GM18520 (cell line): ENCODE measurements around the gene KLHL42.
A peak's percentile ranks its signal among the peaks of the same experiment; 100 is the strongest.
"Not testable (repeated sequence)": the region's sequence is repeated elsewhere in the genome, so short reads cannot be mapped to it uniquely, and the experiment has no call there.

Source experiments
- ATAC-seq: cut with Tn5 transposase; IDR thresholded peaks from one replicate; pipeline ENCODE4 v1.9.1; 2021; ENCODE audit not compliant: unreplicated experiment

The KLHL42 gene

GRCh38 chr12:27814851-27815591 is 35.0 kb downstream of the KLHL42 start:
- ATAC-seq: no peak

DNA sequence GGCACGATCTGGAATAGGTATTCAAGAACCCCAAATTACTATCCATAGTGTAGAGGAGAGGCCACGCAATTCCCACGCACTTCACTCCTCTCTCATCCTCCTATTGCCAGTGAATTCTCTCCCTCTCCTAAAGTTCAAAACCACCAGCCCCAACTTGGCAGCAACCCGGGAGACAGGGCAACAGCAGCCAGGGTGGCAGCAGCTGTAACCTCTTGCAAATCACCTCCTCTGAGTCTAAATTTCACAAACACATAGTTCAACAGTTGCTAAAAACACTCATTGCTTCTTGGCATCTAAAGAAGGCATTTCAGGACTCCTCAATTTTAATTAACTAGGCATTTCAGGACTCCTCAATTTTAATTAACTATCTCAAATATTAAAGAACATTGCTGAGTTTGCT is 37.7 kb downstream of the KLHL42 start:
- no peak for ATAC-seq

DNA sequence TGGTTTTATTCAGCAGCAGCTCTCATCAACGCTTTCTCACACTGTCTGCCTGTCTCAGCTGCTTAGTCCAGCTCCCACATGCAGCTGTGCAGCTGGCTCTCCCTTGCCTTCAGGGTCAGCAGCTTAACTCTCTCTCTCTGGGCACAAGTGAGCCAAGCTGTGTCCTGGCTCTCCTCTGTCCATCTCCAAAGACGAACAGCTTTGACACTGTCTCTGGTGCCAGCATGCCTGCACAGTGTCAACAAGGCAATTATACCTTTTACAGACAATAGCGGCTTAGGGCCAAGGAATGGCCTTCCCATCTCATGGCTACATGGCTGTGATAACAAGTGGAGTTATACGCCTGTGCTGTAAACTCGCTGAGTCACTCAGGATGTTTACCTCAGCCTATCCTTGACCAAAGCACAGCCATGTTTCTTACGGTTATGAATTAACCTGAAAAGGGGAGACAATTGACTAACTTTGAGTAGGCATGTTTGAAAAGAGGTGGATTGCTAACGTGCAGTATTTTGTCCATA is 38.4 kb downstream of the KLHL42 start:
- no peak for ATAC-seq

GRCh38 chr12:27820564-27820963 is 40.5 kb downstream of the KLHL42 start:
- ATAC-seq: no peak

DNA sequence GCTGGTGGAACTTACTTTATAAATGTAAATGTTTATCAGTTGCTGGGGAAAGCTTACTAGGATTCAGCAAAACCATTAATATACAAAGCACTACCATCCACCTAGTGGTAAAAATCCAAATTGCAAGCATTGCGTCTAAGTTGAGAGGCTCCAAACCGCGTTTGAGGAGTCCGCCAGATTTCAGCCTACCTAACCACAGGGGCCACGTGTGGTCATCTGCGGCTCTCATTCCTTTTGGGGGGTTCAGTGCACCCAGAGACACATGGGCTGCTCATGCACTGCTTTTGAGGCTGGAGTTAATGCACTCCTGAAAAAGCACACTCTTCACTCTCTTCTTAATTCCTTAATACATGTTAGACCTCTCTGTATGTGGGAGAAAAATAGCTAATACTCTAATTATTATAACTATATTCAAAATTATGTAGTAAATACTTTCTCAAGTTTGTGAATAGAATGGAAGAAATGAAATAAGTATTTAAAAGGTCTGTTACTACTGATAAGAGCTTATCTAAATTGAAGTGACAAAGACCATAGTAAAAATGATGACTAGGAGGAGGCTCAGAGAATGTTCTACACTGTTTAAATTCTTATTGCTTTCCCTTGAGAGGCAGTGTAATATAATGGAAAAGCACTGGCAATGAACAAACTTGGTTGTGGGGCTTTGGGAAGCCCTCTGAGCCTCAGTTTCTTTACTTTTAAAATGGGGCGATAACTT is 41.4 kb downstream of the KLHL42 start:
- no peak for ATAC-seq

DNA sequence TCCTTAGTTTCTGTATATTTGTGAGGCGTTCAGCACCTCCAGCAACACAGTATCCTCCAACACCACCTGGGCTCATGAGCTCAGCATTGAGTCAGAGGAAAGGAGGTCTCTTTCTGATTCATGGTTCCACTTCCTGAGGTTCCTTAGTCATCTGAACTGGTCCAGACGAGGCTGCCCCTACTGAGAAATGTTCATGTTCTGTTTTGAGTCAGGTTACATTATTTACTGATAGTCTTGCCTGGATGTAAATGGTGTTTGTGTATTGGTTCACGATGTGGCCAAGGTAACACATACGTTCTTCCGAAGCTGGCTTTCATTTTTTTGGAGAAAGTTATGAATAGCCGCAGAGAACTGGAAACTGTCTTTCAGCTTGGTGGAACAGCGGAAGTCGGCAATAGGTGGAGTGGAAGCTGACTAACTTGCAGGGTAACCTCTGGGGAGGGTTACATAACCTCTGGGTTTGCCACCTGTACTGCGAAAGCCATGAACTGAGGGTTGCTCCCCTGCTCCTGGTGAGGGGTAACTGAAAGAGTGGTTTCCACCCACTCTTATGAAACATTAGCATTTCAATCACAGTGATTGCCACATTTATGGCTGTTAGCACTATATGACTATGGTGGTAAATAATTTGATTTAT is 42.2 kb downstream of the KLHL42 start:
- peak; percentile 59 for ATAC-seq

DNA sequence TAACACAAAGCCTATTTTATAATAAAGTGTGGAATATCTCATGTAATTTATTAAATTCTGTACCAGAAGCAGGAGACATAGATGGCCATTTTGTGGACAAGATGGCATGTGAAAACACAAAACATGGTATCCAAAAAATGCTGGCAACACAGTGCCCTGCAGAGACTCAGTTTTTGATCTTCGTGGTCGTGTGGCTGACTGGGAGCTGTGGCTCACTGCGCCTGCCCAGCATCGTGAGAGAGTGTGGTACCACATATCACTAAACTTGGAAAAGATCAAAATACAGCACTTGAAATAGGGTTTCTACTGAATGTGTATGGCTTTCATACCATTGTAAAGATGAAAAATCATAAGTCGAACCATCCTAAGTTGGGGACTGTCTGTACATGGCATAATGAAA is 43.0 kb downstream of the KLHL42 start:
- ATAC-seq: no peak

- peak; percentile 39 for ATAC-seq
Observed at GRCh38 chr12:27824126-27824842, 44.3 kb downstream of the KLHL42 start.

- no peak for ATAC-seq
Observed at GRCh38 chr12:27826076-27826475, 46.0 kb downstream of the KLHL42 start.

DNA sequence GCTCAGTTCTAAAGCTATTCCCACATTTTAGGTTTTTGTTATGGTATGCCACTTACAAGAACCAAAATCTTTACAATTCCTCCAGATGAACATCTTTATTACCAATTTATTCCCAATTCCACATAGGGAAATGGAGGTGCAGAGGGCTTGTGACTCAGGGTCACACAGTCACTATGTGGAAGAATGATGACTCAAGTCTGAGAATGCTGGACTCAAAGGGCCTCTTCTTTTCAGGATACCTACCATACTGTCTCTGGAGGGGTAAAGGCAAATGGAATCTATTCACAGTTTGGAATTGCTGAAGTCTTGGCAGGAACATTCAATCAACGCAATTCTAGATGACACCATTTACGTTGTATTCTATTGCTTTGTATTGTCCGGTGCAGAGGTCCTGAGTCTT is 48.2 kb downstream of the KLHL42 start:
- no peak for ATAC-seq

GRCh38 chr12:27838543-27839185 is 58.6 kb downstream of the KLHL42 start:
- no peak for ATAC-seq

- no peak for ATAC-seq
Observed at GRCh38 chr12:27840229-27840999, 60.4 kb downstream of the KLHL42 start.

DNA sequence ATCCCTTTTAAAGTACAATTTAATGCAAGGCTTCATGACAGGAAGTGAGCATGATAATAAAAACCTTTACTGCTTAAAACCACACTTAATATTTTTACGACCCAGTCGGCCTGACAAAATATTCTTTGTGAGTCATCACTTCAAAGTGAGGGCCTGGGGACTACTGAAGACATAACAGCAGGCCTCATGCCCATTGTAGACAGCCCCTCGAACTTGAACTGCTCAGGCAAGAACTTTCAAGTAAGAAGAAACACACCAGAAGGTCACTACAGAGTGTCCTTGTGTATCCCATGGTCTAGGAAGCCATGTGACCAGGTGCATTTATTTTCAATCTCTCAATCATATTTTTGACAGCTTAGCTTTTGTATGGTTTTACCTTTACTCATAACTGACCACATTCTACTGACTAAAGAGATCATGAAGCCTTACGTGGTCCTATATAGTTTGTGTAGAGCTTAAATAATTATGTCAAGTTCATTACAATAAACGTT is 61.4 kb downstream of the KLHL42 start:
- no peak for ATAC-seq

DNA sequence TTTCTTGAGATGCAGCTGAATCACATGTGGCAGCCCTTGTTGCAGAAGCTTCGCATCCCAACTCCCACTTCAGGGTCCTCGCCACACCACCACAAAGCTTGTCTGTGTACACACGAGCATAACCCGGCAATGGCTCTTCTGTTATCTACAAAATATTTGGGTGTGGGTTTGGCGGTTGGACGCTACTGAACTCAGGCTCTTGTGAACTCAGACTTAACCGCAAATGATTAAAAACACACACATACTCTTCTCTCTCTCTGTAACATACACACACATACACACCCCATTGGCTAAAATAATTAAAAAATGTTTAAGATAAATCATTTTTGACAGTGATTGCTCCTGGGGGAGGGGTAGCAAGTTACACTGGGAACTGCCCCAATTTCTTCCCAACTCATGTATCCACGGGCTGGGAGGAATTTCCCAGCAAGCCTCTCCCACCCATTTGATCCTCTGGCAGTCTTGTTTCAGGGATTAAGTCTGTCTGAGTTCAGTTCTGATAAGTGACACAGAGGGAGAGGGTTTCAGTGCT is 63.7 kb downstream of the KLHL42 start:
- no peak for ATAC-seq

DNA sequence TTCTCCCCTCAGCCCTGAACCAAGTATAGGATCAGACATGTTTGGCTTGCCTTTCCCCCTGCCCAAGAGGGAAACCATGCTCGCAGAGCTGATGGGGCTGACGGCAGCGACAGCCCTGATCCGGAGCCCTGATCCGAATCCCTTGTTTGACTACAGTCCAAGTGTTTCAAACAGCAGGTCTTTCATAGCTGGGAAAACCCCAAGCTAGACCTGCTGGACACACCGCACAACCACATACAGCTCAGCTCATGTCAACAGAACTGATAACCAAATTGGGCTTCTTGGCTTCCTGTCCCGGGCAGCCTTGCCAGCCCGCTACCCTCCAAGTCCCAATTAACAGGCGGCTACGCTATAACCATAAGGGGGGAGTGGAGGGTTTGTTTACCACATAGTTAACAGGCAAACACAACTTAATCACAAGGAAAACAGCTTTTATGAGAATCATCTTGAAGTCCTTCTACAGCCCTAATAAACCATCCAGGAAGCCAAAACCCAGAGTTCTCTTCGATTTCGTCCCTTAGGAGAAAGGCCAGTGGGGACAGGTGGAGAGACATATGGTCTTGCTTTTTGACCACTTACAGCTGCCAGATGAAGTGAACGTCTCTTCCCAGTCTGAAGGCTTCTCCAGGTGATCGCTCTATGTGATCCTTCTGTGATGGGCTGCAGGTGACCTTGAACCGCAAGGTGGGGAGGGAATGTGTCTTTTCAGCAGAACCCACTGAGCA is 64.5 kb downstream of the KLHL42 start:
- ATAC-seq: no peak

DNA sequence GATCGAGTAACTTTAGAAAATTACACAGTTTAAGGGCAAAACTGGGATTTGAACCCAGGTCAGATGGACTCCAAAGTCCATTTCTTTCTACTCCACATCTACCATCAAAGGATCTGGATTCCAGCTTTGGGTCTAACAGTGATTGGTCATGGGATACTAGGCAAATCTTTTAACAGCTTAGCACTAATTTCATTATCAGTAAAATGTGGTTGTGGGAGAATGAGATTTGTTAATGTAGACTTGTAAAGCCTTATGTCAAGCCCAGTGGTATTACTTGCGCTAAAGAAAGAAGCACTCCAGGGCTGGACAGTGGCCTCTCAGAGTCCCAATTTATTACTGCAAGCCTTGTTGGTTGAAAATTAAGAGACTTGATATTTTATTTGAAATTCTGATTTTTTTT is 65.2 kb downstream of the KLHL42 start:
- ATAC-seq: no peak

DNA sequence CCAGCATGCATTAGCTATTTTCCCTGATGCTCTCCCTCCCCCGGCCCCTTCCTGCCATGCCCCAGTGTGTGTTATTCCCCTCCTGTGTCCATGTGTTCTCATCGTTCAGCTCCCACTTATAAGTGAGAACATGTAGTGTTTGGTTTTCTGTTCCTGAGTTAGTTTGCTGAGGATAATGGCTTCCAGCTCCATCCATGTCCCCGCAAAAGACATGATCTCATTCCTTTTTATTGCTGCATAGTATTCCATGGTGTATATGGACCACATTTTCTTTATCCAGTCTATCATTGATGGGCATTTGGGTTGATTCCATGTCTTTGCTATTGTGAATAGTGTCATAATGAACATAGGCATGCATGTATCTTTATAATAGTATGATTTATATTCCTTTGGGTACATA is 65.7 kb downstream of the KLHL42 start:
- not testable (repeated sequence) for ATAC-seq

DNA sequence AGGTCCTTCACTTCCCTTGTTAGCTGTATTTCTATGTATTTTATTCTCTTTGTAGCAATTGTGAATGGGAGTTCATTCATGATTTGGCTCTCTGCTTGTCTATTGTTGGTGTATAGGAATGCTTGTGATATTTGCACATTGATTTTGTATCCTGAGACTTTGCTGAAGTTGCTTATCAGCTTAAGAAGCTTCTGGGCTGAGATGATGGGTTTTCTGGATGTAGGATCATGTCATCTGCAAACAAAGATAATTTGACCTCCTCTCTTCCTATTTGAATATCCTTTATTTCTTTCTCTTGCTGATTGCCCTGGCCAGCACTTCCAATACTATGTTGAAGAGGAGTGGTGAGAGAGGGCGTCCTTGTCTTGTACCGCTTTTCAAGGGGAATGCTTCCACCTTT is 67.3 kb downstream of the KLHL42 start:
- ATAC-seq: not testable (repeated sequence)

DNA sequence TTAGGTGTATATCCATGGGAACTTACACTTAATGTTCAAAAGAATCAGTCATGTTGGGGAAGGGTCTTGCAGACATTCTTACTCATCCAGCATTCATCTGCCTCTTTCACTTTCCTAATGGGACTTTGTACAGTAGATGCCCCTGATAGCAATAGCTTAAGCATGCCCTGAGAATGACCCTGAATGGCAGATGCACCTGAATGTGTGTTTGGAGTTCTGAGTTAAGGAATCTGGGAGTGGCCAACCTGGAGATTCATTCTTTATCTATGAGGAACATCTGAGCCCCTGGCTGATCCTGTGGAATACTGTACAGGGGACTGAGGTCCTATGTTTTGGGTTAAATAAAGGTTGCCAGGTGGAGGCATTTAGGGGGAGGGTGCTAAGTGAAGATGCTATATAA is 71.3 kb downstream of the KLHL42 start:
- ATAC-seq: no peak
